Measurements from ENCODE around the gene CPED1. TPM values are rescaled to one million over a fixed set of nuclear protein-coding genes. Genes with fewer than 3 reads are reported as not detected.

Gene CPED1
- total and polyA plus RNA-seq, 2 experiments from 2014 or later = 0.17 to 0.47 TPM

DNA sequence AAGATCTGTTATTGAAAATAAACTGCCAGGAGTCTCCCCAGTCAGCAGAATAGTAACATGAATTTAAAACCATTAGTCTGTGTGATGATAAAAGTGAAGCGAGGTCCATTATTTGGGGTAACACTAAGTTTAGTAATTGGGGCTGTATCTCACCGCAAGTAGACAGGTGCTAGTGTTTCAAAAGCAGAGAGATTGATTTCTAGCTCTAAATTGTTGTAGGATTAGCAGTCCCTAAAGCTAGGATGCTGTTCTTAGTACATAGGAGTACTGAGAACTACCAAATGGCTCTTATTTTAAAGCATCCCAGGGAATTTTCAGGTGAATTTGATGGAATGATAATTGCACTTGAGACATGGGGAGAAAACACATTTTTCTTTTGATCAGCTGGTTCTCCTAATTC, 70.5 kb downstream of the CPED1 start:
- no peaks in the 10 kb centered on the region for H3K9me3 Mint-ChIP-seq
- no peaks in the 10 kb centered on the region for H4K20me1 ChIP-seq (replicated peaks; ENCODE audit: insufficient read depth)

More for the DNA sequence above, 70.5 kb downstream of the CPED1 start:
- DNase-seq (ENCODE audit: low spot score) (no peak), ATAC-seq (no peak)
- no peak overlapping the region for H3K4me2 ChIP-seq
- no peak overlapping the region for H2AFZ ChIP-seq
- Mint-ChIP-seq H3K4me3 (no peak overlapping the region), H3K4me1 (peaks cover 8% of the 10 kb centered on the region), H3K27me3 (ENCODE audit: insufficient read depth, low read depth, poor library complexity) (no peaks in the 10 kb centered on the region), H3K36me3 (ENCODE audit: low read depth) (no peaks in the 10 kb centered on the region), H3K27ac (no peak overlapping the region)
- H3F3A ChIP-seq (replicated peaks; ENCODE audit: low read depth) = no peaks in the 10 kb centered on the region
- TF ChIP-seq ZNF331 (CRISPR knock-in tag; IDR thresholded peaks at IDR 0.05; ENCODE audit: low read depth) (no peak), POLR2AphosphoS5 (IDR thresholded peaks at IDR 0.05; ENCODE audit: low read depth) (no peak), STAT1 (IDR thresholded peaks at IDR 0.05; ENCODE audit: unreplicated experiment) (no peak), NANOG (IDR thresholded peaks at IDR 0.05; ENCODE audit: borderline replicate concordance) (no peak), CREB1 (CRISPR knock-in tag; IDR thresholded peaks at IDR 0.05; ENCODE audit: low read depth) (no peak), JUNB (IDR thresholded peaks at IDR 0.05; ENCODE audit: unreplicated experiment) (no peak), EZH2phosphoT487 (IDR thresholded peaks at IDR 0.05; ENCODE audit: unreplicated experiment) (no peak)
- TF ChIP-seq, protein P1, sequence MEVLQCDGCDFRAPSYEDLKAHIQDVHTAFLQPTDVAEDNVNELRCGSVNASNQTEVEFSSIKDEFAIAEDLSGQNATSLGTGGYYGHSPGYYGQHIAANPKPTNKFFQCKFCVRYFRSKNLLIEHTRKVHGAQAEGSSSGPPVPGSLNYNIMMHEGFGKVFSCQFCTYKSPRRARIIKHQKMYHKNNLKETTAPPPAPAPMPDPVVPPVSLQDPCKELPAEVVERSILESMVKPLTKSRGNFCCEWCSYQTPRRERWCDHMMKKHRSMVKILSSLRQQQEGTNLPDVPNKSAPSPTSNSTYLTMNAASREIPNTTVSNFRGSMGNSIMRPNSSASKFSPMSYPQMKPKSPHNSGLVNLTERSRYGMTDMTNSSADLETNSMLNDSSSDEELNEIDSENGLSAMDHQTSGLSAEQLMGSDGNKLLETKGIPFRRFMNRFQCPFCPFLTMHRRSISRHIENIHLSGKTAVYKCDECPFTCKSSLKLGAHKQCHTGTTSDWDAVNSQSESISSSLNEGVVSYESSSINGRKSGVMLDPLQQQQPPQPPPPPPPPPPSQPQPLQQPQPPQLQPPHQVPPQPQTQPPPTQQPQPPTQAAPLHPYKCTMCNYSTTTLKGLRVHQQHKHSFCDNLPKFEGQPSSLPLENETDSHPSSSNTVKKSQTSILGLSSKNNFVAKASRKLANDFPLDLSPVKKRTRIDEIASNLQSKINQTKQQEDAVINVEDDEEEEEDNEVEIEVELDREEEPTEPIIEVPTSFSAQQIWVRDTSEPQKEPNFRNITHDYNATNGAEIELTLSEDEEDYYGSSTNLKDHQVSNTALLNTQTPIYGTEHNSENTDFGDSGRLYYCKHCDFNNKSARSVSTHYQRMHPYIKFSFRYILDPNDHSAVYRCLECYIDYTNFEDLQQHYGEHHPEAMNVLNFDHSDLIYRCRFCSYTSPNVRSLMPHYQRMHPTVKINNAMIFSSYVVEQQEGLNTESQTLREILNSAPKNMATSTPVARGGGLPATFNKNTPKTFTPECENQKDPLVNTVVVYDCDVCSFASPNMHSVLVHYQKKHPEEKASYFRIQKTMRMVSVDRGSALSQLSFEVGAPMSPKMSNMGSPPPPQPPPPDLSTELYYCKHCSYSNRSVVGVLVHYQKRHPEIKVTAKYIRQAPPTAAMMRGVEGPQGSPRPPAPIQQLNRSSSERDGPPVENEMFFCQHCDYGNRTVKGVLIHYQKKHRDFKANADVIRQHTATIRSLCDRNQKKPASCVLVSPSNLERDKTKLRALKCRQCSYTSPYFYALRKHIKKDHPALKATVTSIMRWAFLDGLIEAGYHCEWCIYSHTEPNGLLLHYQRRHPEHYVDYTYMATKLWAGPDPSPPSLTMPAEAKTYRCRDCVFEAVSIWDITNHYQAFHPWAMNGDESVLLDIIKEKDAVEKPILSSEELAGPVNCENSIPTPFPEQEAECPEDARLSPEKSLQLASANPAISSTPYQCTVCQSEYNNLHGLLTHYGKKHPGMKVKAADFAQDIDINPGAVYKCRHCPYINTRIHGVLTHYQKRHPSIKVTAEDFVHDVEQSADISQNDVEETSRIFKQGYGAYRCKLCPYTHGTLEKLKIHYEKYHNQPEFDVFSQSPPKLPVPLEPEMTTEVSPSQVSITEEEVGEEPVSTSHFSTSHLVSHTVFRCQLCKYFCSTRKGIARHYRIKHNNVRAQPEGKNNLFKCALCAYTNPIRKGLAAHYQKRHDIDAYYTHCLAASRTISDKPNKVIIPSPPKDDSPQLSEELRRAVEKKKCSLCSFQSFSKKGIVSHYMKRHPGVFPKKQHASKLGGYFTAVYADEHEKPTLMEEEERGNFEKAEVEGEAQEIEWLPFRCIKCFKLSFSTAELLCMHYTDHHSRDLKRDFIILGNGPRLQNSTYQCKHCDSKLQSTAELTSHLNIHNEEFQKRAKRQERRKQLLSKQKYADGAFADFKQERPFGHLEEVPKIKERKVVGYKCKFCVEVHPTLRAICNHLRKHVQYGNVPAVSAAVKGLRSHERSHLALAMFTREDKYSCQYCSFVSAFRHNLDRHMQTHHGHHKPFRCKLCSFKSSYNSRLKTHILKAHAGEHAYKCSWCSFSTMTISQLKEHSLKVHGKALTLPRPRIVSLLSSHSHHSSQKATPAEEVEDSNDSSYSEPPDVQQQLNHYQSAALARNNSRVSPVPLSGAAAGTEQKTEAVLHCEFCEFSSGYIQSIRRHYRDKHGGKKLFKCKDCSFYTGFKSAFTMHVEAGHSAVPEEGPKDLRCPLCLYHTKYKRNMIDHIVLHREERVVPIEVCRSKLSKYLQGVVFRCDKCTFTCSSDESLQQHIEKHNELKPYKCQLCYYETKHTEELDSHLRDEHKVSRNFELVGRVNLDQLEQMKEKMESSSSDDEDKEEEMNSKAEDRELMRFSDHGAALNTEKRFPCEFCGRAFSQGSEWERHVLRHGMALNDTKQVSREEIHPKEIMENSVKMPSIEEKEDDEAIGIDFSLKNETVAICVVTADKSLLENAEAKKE (CRISPR knock-in tag; IDR thresholded peaks at IDR 0.05) = no peak
- TF ChIP-seq, protein P2, sequence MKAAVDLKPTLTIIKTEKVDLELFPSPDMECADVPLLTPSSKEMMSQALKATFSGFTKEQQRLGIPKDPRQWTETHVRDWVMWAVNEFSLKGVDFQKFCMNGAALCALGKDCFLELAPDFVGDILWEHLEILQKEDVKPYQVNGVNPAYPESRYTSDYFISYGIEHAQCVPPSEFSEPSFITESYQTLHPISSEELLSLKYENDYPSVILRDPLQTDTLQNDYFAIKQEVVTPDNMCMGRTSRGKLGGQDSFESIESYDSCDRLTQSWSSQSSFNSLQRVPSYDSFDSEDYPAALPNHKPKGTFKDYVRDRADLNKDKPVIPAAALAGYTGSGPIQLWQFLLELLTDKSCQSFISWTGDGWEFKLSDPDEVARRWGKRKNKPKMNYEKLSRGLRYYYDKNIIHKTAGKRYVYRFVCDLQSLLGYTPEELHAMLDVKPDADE (IDR thresholded peaks at IDR 0.05) = no peak
- TF ChIP-seq, protein P3, sequence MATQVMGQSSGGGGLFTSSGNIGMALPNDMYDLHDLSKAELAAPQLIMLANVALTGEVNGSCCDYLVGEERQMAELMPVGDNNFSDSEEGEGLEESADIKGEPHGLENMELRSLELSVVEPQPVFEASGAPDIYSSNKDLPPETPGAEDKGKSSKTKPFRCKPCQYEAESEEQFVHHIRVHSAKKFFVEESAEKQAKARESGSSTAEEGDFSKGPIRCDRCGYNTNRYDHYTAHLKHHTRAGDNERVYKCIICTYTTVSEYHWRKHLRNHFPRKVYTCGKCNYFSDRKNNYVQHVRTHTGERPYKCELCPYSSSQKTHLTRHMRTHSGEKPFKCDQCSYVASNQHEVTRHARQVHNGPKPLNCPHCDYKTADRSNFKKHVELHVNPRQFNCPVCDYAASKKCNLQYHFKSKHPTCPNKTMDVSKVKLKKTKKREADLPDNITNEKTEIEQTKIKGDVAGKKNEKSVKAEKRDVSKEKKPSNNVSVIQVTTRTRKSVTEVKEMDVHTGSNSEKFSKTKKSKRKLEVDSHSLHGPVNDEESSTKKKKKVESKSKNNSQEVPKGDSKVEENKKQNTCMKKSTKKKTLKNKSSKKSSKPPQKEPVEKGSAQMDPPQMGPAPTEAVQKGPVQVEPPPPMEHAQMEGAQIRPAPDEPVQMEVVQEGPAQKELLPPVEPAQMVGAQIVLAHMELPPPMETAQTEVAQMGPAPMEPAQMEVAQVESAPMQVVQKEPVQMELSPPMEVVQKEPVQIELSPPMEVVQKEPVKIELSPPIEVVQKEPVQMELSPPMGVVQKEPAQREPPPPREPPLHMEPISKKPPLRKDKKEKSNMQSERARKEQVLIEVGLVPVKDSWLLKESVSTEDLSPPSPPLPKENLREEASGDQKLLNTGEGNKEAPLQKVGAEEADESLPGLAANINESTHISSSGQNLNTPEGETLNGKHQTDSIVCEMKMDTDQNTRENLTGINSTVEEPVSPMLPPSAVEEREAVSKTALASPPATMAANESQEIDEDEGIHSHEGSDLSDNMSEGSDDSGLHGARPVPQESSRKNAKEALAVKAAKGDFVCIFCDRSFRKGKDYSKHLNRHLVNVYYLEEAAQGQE (IDR thresholded peaks at IDR 0.05; ENCODE audit: unreplicated experiment) = no peak
- TF ChIP-seq, protein P4, sequence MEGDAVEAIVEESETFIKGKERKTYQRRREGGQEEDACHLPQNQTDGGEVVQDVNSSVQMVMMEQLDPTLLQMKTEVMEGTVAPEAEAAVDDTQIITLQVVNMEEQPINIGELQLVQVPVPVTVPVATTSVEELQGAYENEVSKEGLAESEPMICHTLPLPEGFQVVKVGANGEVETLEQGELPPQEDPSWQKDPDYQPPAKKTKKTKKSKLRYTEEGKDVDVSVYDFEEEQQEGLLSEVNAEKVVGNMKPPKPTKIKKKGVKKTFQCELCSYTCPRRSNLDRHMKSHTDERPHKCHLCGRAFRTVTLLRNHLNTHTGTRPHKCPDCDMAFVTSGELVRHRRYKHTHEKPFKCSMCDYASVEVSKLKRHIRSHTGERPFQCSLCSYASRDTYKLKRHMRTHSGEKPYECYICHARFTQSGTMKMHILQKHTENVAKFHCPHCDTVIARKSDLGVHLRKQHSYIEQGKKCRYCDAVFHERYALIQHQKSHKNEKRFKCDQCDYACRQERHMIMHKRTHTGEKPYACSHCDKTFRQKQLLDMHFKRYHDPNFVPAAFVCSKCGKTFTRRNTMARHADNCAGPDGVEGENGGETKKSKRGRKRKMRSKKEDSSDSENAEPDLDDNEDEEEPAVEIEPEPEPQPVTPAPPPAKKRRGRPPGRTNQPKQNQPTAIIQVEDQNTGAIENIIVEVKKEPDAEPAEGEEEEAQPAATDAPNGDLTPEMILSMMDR (conservative IDR thresholded peaks at IDR 0.05; ENCODE audit: low read depth in 2 of 2) = no peak
- no peaks in the 10 kb centered on the region for H3K4me1 ChIP-seq (ENCODE audit: insufficient read depth)
- no peak overlapping the region for H3K4me3 ChIP-seq
- no peaks in the 10 kb centered on the region for H3K27me3 ChIP-seq (ENCODE audit: insufficient read depth)
- H3K79me2 ChIP-seq (replicated peaks; ENCODE audit: insufficient read depth) = no peaks in the 10 kb centered on the region
- no peaks in the 10 kb centered on the region for H3K36me3 ChIP-seq (ENCODE audit: insufficient read depth)
- H3K27ac ChIP-seq (ENCODE audit: low read depth) = no peak overlapping the region
- H3K9me2 ChIP-seq (ENCODE audit: insufficient read depth) = 0 out of 2 replicates have a peak, but pooled peaks cover 5% of the 10 kb centered on the region

All from GM23338 (cell line).